Hematopoietic multipotent progenitor cell treated with erythropoietin and hydrocortisone succinate and interleukin-3 and kit ligand, for 6 days (in vitro differentiated cells): Measurements from ENCODE around the gene PROM1.

Source experiments
- DNase-seq: peaks from one replicate; pipeline ENCODE4 v3.0.0-alpha.2; 2015

Gene PROM1

DNA sequence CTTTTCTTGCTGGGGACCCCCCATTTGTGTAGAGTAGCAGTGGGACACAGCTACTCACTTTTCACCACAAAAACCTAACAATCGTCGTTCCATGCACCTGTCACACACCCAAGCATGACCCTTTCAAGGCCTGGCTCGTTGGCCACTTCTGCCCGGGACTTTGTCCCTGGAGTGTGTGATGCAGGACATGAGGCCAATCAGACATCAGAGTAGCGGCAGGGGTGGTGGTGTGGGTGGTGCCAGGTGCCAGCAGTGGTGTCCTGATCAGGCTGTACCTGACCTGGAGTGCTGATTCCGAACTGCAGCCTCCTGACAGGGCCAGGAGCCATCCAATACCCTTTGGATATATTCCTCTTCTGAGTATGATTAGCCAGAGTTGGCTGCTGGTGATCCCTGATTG lies 23.1 kb upstream of the PROM1 start:
- no peak for DNase-seq

DNA sequence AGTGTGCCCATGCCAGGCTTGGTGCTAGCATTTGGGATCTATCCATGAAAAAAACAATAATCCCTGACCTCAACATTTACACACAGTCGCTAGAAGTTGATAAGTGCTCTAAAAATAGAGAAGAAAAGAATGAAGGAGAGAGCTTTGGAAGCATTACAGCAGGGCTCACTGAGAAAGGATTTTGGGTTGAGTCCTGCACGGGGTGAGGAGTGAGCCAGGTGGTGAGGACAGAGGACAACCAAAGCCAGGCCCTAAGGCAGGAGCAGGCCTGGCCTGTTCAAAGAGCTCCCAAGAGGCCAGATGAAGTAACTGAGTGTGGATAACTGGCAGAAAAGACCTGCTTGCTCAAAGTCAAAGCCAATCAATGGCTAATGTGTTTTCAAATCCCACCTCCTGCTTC lies 20.7 kb upstream of the PROM1 start:
- no peak for DNase-seq

- DNase-seq = no peak
Measured at GRCh38 chr4:16102356-16102755, 18.5 kb upstream of the PROM1 start.

- DNase-seq = no peak
Measured at GRCh38 chr4:16100833-16101232, 17.0 kb upstream of the PROM1 start.

GRCh38 chr4:16092682-16093319 lies 9.0 kb upstream of the PROM1 start:
- DNase-seq = no peak

GRCh38 chr4:16090096-16090705 lies 6.4 kb upstream of the PROM1 start:
- DNase-seq = no peak

- no peak for DNase-seq
Measured at GRCh38 chr4:16089156-16089555, 5.3 kb upstream of the PROM1 start.

DNA sequence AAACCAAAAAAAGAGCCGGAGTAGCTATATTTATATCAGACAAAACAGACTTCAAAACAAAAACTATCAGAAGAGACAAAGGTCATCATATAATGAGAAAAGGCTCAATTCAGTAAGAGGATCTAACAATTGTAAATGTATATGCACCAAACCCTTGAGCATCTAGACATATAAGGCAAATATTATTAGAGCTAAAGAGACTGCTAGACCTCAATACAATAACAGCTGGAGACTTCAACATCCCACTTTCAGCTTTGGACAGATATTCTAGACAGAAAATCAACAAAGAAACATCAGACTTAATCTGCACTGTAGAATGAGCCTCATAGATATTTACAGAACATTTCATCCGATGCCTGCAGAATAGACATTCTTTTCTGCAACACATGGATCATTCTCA lies 4.8 kb upstream of the PROM1 start:
- DNase-seq = no peak

GRCh38 chr4:16085822-16086221 lies 2.0 kb upstream of the PROM1 start:
- no peak for DNase-seq

DNA sequence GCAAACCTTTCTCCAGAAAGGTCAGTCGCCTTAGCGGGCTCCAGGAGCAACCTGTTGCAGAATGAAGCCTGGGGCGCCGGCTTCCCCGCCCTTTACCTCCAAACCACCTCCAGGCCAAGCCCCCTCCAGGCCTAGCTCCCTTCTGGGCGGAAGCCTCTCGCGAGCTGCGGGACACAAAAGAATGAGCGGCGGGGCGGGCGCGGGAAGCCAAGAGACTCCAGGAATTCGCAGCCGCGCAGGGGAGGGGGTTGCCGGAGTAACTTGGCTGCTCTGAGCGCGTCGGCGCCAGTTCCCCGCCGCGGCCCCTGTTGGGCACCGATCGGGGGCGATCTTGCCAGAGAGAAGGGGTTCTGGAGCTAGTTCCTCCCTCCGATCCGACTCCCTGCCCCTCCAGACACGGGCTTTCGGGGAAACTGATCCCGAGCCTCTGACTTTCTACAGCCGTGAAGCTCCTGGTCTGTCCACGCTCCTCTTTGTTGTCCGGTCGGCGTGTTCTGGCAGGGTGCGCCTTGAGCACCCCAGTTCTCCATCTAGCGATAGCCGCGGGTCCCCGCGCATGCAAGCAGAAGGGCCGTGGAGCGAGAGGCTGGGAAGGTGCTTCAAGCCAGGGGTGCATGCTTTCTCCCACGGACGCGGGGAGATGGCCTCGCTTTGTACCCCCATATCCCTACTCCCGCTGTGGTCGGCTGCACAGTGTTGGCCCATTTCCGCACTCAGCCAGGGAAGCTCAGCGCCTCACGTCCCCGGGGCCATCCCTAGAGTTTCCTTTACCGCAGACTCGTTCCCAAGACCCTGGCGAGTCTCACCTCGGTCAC lies 1.2 kb downstream of the PROM1 start:
- peak; percentile 35 for DNase-seq

GRCh38 chr4:16082041-16082425 lies 1.8 kb downstream of the PROM1 start:
- no peak for DNase-seq

GRCh38 chr4:16079046-16079445 lies 4.8 kb downstream of the PROM1 start:
- no peak for DNase-seq

- DNase-seq = no peak
Measured at GRCh38 chr4:16078195-16078760, 5.5 kb downstream of the PROM1 start.

GRCh38 chr4:16077786-16078185 lies 6.0 kb downstream of the PROM1 start:
- DNase-seq = no peak

GRCh38 chr4:16075975-16076757 lies 7.7 kb downstream of the PROM1 start:
- no peak for DNase-seq

- DNase-seq = no peak
Measured at GRCh38 chr4:16075061-16075460, 8.8 kb downstream of the PROM1 start.

- peak; percentile 5 for DNase-seq
Measured at GRCh38 chr4:16072168-16072567, 11.7 kb downstream of the PROM1 start.

- DNase-seq = no peak
Measured at GRCh38 chr4:16070203-16070602, 13.6 kb downstream of the PROM1 start.

- DNase-seq = peak; percentile 42
Measured at GRCh38 chr4:16067515-16067914, 16.3 kb downstream of the PROM1 start.

GRCh38 chr4:16066586-16067128 lies 17.2 kb downstream of the PROM1 start:
- no peak for DNase-seq

DNA sequence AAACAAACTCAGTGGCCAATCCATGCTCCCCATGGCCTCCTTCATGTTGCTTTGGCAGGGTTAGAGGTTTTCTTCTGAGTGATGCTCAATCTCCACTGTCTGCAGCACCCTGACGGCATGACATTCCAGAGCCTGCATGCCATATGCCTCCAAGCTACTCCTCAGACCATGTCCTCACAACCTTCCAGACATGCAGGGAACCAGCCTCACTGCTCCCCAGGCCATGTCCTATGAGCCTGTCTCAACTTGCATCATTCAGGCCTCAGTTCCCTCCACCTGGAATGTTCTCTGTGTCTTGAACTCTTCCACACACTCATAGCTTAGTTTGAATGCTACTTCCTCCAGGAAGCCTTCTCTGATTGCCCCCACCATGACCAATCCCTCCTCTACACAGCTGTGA lies 18.8 kb downstream of the PROM1 start:
- DNase-seq = no peak

DNA sequence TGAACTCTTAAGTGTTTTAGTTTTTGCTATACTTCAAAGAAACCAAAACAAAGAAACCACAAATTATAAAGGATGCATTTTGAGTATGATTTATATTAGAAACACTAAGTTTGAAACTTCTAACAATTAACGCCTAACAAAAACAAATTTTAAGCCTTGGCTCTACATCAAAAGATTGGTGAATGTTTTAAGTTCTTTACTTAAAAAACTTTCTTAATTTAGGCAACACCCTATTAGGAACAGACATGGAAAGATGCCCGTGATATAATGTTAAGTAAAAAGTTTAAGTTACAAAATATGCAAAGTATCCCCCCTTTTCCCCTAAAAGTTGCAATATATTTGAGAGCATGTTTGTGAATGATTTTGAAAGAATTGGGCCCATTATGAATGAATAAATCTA lies 21.2 kb downstream of the PROM1 start:
- DNase-seq = no peak
